IPS-15b (cell line): ENCODE data around the gene ANTXRL.
"Not testable (repeated sequence)": the region's sequence is repeated elsewhere in the genome, so short reads cannot be mapped to it uniquely, and the experiment has no call there.

Experiments used
- H3K27me3 ChIP-seq: one replicate; pipeline ENCODE4 v1.6.1; 2013; ENCODE audit warnings: low read length; ENCODE audit not compliant: control insufficient read depth, insufficient read depth
- H3K36me3 ChIP-seq: one replicate; pipeline ENCODE4 v1.6.1; 2013; ENCODE audit warnings: low read length; ENCODE audit not compliant: control insufficient read depth, insufficient read depth
- H3K4me1 ChIP-seq: one replicate; pipeline ENCODE4 v1.6.1; 2013; ENCODE audit warnings: mild to moderate bottlenecking, low read length; ENCODE audit not compliant: control insufficient read depth, insufficient read depth
- H3K4me3 ChIP-seq: one replicate; pipeline ENCODE4 v1.5.1; 2013; ENCODE audit warnings: low read depth, low read length
- H3K9ac ChIP-seq: one replicate; pipeline ENCODE4 v1.6.1; 2013; ENCODE audit warnings: low read depth, mild to moderate bottlenecking, low read length
- H3K9me3 ChIP-seq: one replicate; pipeline ENCODE4 v1.6.1; 2013; ENCODE audit warnings: mild to moderate bottlenecking, low read length; ENCODE audit not compliant: control insufficient read depth, insufficient read depth

Gene ANTXRL

GRCh38 chr10:46249617-46250344 is 37.0 kb upstream of the ANTXRL start:
- H3K9ac ChIP-seq, H3K4me3 ChIP-seq, H3K27me3 ChIP-seq, H3K4me1 ChIP-seq, H3K36me3 ChIP-seq, H3K9me3 ChIP-seq: not testable (repeated sequence)

DNA sequence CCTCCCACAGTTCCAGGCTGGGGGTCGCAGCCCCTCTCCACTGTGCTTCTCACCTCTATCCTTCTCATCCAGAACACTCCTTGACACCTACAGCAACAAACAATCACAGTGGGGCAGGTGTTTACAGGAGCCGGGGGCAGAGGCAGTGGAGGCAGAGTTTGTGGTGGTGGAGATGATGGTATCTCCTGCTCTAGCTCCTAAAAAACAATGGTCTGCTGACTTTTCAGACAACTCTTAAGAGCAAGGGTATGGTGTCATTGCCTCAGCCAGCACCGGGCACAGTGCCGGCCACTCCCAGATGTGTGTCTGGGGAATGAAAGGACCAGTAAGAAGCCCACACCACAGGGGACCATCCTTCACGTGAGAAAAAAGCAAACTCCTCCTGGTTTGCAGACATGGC is 36.3 kb upstream of the ANTXRL start:
- no peaks in the 10 kb centered on the region for H3K9me3 ChIP-seq
- H3K36me3 ChIP-seq, result no peaks in the 10 kb centered on the region
- H3K27me3 ChIP-seq, result no peaks in the 10 kb centered on the region
- H3K4me1 ChIP-seq, result no peaks in the 10 kb centered on the region
- H3K9ac ChIP-seq, result no peak overlapping the region
- H3K4me3 ChIP-seq, result no peak overlapping the region

DNA sequence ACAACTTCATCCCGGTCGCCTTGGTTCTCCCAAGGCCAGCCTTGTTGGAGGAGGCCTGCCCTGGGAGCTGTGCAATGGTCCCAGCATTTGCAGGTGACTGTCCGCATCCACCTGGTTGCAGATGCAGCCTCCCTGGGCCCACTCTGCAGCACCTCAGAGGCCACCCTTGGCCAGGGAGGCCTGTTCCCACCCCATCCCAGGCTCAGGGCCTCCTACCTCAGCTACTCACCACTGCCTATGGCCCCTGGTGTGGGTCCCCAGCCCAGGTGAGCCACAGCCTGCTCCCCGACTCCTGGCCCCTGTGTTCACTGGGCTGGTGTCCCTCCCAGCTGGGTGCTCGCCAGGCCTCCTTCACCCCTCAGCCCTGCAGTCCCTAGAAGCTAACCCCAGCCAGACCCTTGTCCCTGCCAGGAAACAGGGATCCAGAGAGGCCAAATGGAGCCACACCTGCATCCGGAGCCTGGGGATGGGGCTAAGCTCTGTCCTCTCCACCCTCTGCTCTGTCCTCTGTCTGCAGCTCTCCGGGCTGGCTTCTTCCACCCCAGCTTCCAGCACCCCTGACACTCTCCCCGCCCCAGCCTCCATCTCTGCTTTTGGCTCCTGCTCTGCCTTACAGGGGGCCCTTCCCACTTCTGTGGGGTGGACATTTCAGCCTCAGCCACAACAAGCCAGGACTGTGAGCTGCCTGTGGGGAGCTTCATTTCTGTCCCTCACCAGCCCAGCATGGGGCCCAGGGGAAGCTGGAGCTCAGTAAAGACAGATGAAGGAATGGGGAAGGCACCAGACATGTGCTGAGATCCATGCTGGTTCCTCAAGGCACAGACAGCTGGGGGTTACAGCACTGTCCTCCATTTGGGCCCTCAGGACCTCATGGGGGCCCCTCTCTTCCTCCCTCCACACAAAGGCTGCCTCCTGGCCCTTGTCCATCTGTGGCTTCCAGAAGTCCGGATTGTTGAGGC is 35.6 kb upstream of the ANTXRL start:
- no peak overlapping the region for H3K9ac ChIP-seq
- no peak overlapping the region for H3K4me3 ChIP-seq
- no peaks in the 10 kb centered on the region for H3K9me3 ChIP-seq
- no peaks in the 10 kb centered on the region for H3K4me1 ChIP-seq
- no peaks in the 10 kb centered on the region for H3K36me3 ChIP-seq
- H3K27me3 ChIP-seq, result no peaks in the 10 kb centered on the region

GRCh38 chr10:46251857-46252847 is 34.6 kb upstream of the ANTXRL start:
- no peaks in the 10 kb centered on the region for H3K27me3 ChIP-seq
- H3K9ac ChIP-seq, result no peak overlapping the region
- H3K4me3 ChIP-seq, result no peak overlapping the region
- H3K36me3 ChIP-seq, result no peaks in the 10 kb centered on the region
- H3K9me3 ChIP-seq, result no peaks in the 10 kb centered on the region
- H3K4me1 ChIP-seq, result no peaks in the 10 kb centered on the region

- Histone ChIP-seq H3K9ac (no peak overlapping the region), H3K36me3 (no peaks in the 10 kb centered on the region), H3K27me3 (no peaks in the 10 kb centered on the region), H3K4me1 (no peaks in the 10 kb centered on the region), H3K4me3 (no peak overlapping the region), H3K9me3 (no peaks in the 10 kb centered on the region)
These were observed 33.5 kb upstream of the ANTXRL start for GRCh38 chr10:46253076-46254006.

- H3K4me1 ChIP-seq, result no peaks in the 10 kb centered on the region
- H3K36me3 ChIP-seq, result no peaks in the 10 kb centered on the region
- no peaks in the 10 kb centered on the region for H3K27me3 ChIP-seq
- no peak overlapping the region for H3K9ac ChIP-seq
- H3K9me3 ChIP-seq, result no peaks in the 10 kb centered on the region
- no peak overlapping the region for H3K4me3 ChIP-seq
These were observed 32.8 kb upstream of the ANTXRL start for GRCh38 chr10:46254007-46254383.

- Histone ChIP-seq H3K9ac (no peak overlapping the region), H3K4me3 (no peak overlapping the region), H3K4me1 (no peaks in the 10 kb centered on the region), H3K9me3 (no peaks in the 10 kb centered on the region), H3K36me3 (no peaks in the 10 kb centered on the region), H3K27me3 (no peaks in the 10 kb centered on the region)
These were observed 32.3 kb upstream of the ANTXRL start for GRCh38 chr10:46254467-46254866.

- H3K4me3 ChIP-seq, H3K9me3 ChIP-seq, H3K36me3 ChIP-seq, H3K9ac ChIP-seq, H3K27me3 ChIP-seq, H3K4me1 ChIP-seq: not testable (repeated sequence)
These were observed 31.6 kb upstream of the ANTXRL start for GRCh38 chr10:46255210-46255609.

- Histone ChIP-seq H3K9ac (no peak overlapping the region), H3K27me3 (no peaks in the 10 kb centered on the region), H3K36me3 (no peaks in the 10 kb centered on the region), H3K4me1 (no peaks in the 10 kb centered on the region), H3K9me3 (no peaks in the 10 kb centered on the region), H3K4me3 (no peak overlapping the region)
These were observed 30.7 kb upstream of the ANTXRL start for GRCh38 chr10:46255801-46256747.

DNA sequence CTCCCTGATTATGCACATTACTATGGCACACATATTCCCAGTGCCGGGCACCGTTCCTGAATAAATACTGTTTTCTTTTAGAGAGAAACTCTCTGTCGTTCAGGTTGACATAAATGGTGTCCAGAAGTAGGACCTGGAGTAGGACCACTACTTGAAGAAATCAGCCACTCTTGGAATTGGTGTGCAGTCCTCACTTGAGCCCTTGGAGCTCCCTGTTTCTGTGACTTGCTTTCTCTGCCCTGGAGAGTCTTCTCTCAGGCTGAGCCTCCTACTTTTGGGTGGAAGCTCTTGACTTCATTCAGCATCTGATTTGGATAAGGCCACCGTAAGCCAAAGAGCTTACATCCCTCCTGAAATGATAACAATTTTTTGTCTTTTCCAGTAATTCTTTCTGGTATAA is 29.7 kb upstream of the ANTXRL start:
- Histone ChIP-seq H3K36me3 (no peaks in the 10 kb centered on the region), H3K4me3 (no peak overlapping the region), H3K4me1 (no peaks in the 10 kb centered on the region), H3K9me3 (no peaks in the 10 kb centered on the region), H3K27me3 (no peaks in the 10 kb centered on the region), H3K9ac (no peak overlapping the region)
